ENCODE data around the gene CCDC180. TPM values are rescaled to one million over a fixed set of nuclear protein-coding genes. Genes with fewer than 3 reads are reported as not detected.

The CCDC180 gene
- polyA plus RNA-seq, 1 donor from 2014 or later: 5.8 TPM

- H3K4me2 ChIP-seq (ENCODE audit: low read length): no peak overlapping the region
- no peaks in the 10 kb centered on the region for H3K79me2 ChIP-seq (replicated peaks; ENCODE audit: insufficient read depth, low read length)
- TF ChIP-seq REST (IDR thresholded peaks at IDR 0.05; ENCODE audit: borderline replicate concordance) (no peak), EP300 (conservative IDR thresholded peaks at IDR 0.05; ENCODE audit: poor library complexity, severe bottlenecking) (no peak), SMC3 (conservative IDR thresholded peaks at IDR 0.05; ENCODE audit: poor library complexity) (no peak), RAD21 (conservative IDR thresholded peaks at IDR 0.05) (no peak), MXI1 (conservative IDR thresholded peaks at IDR 0.05; ENCODE audit: poor library complexity, severe bottlenecking) (no peak), EZH2 (IDR thresholded peaks at IDR 0.05; ENCODE audit: borderline replicate concordance, insufficient read depth, low read length, poor library complexity, severe bottlenecking) (no peak), POLR2AphosphoS5 (IDR thresholded peaks at IDR 0.05) (no peak), TAF1 (IDR thresholded peaks at IDR 0.05; ENCODE audit: low read depth) (no peak), CTCF (IDR thresholded peaks at IDR 0.05; ENCODE audit: poor library complexity, severe bottlenecking) (no peak)
- H3K36me3 ChIP-seq (ENCODE audit: insufficient read depth, low read length): no peaks in the 10 kb centered on the region
- no peaks in the 10 kb centered on the region for H3F3A ChIP-seq (ENCODE audit: insufficient read depth, low read length, poor library complexity, severe bottlenecking)
- no peaks in the 10 kb centered on the region for H3K9me3 ChIP-seq (ENCODE audit: low read length)
- no peaks in the 10 kb centered on the region for H4K20me1 ChIP-seq (ENCODE audit: insufficient read depth)
- H3K9me2 ChIP-seq (ENCODE audit: insufficient read depth, low read length): no peaks in the 10 kb centered on the region
- H3K27ac ChIP-seq (ENCODE audit: low read length): no peak overlapping the region
- no peak overlapping the region for H2AFZ ChIP-seq (ENCODE audit: low read depth, low read length)
- H3K9ac ChIP-seq (ENCODE audit: low read length): no peak overlapping the region
- no peak overlapping the region for H3K4me3 ChIP-seq (ENCODE audit: low read length)
- no peaks in the 10 kb centered on the region for H3K27me3 ChIP-seq (ENCODE audit: insufficient read depth, low read depth, low read length)
Observed at GRCh38 chr9:97319395-97319794, 11.9 kb downstream of the CCDC180 start.

- Histone ChIP-seq H3K36me3 (ENCODE audit: insufficient read depth, low read length) (no peaks in the 10 kb centered on the region), H3K9ac (ENCODE audit: low read length) (no peak overlapping the region)
- TF ChIP-seq RAD21 (conservative IDR thresholded peaks at IDR 0.05) (no peak), POLR2AphosphoS5 (IDR thresholded peaks at IDR 0.05) (no peak), TAF1 (IDR thresholded peaks at IDR 0.05; ENCODE audit: low read depth) (no peak), MXI1 (conservative IDR thresholded peaks at IDR 0.05; ENCODE audit: poor library complexity, severe bottlenecking) (no peak), REST (IDR thresholded peaks at IDR 0.05; ENCODE audit: borderline replicate concordance) (no peak), CTCF (IDR thresholded peaks at IDR 0.05; ENCODE audit: poor library complexity, severe bottlenecking) (no peak), SMC3 (conservative IDR thresholded peaks at IDR 0.05; ENCODE audit: poor library complexity) (no peak), EP300 (conservative IDR thresholded peaks at IDR 0.05; ENCODE audit: poor library complexity, severe bottlenecking) (no peak), EZH2 (IDR thresholded peaks at IDR 0.05; ENCODE audit: borderline replicate concordance, insufficient read depth, low read length, poor library complexity, severe bottlenecking) (no peak)
Observed at GRCh38 chr9:97320080-97320642, 12.7 kb downstream of the CCDC180 start.

More at GRCh38 chr9:97320080-97320642, 12.7 kb downstream of the CCDC180 start:
- Histone ChIP-seq H4K20me1 (ENCODE audit: insufficient read depth) (no peaks in the 10 kb centered on the region), H3K27me3 (ENCODE audit: insufficient read depth, low read depth, low read length) (no peaks in the 10 kb centered on the region), H3K9me3 (ENCODE audit: low read length) (no peaks in the 10 kb centered on the region), H3K27ac (ENCODE audit: low read length) (no peak overlapping the region), H3K4me2 (ENCODE audit: low read length) (no peak overlapping the region), H3K9me2 (ENCODE audit: insufficient read depth, low read length) (no peaks in the 10 kb centered on the region), H2AFZ (ENCODE audit: low read depth, low read length) (no peak overlapping the region), H3F3A (ENCODE audit: insufficient read depth, low read length, poor library complexity, severe bottlenecking) (no peaks in the 10 kb centered on the region), H3K79me2 (replicated peaks; ENCODE audit: insufficient read depth, low read length) (no peaks in the 10 kb centered on the region), H3K4me3 (ENCODE audit: low read length) (no peak overlapping the region)
